GM23338 (cell line): ENCODE data around the gene CCDC80.

Experiments used
- CREB1 ChIP-seq: fragments of 250-450 bp; sonication (Bioruptor Pico); IDR thresholded peaks from 2 replicates; pipeline ENCODE4 v1.5.0; 2020; ENCODE audit warnings: low read depth, mild to moderate bottlenecking, moderate library complexity
- ETS1 ChIP-seq: IDR thresholded peaks from 2 replicates; pipeline ENCODE4 v1.6.1; 2016; ENCODE audit warnings: antibody characterized with exemption
- EZH2 ChIP-seq: fragments of 200-600 bp; sonication (generic); IDR thresholded peaks from one replicate; pipeline ENCODE4 v1.8.0; 2017; ENCODE audit warnings: antibody characterized with exemption, mild to moderate bottlenecking, low read depth; ENCODE audit not compliant: unreplicated experiment
- EZH2phosphoT487 ChIP-seq: fragments of 200-600 bp; sonication (generic); IDR thresholded peaks from one replicate; pipeline ENCODE4 v1.8.1; 2018; ENCODE audit warnings: antibody characterized with exemption; ENCODE audit not compliant: unreplicated experiment
- JUNB ChIP-seq: IDR thresholded peaks from one replicate; pipeline ENCODE4 v1.6.1; 2016; ENCODE audit warnings: antibody characterized with exemption; ENCODE audit not compliant: unreplicated experiment
- POLR2AphosphoS5 ChIP-seq: IDR thresholded peaks from 2 replicates; pipeline ENCODE4 v1.6.1; 2016; ENCODE audit warnings: antibody characterized with exemption, low read depth
- TF ChIP-seq, protein P1 (sequence below), 2 experiments: fragments of 200-600 bp in 1 of 2; sonication (generic) in 1 of 2; conservative IDR thresholded peaks; 2 replicates each; pipeline versions ENCODE4 v1.5.1 to v1.6.1; 2016 to 2017; ENCODE audit warnings: antibody characterized with exemption in 2 of 2, low read depth in 2 of 2, mild to moderate bottlenecking in 2 of 2, moderate library complexity in 1 of 2
- TF ChIP-seq, protein P2 (sequence below): IDR thresholded peaks from one replicate; pipeline ENCODE4 v1.6.1; 2018; ENCODE audit warnings: antibody characterized with exemption; ENCODE audit not compliant: unreplicated experiment

GRCh38 chr3:112647122-112647521 lies 6.2 kb upstream of the CCDC80 start:
- TF ChIP-seq EZH2 (no peak), POLR2AphosphoS5 (no peak), CREB1 (CRISPR knock-in tag) (no peak), ETS1 (no peak), EZH2phosphoT487 (no peak), JUNB (no peak)
- TF ChIP-seq, protein P1, sequence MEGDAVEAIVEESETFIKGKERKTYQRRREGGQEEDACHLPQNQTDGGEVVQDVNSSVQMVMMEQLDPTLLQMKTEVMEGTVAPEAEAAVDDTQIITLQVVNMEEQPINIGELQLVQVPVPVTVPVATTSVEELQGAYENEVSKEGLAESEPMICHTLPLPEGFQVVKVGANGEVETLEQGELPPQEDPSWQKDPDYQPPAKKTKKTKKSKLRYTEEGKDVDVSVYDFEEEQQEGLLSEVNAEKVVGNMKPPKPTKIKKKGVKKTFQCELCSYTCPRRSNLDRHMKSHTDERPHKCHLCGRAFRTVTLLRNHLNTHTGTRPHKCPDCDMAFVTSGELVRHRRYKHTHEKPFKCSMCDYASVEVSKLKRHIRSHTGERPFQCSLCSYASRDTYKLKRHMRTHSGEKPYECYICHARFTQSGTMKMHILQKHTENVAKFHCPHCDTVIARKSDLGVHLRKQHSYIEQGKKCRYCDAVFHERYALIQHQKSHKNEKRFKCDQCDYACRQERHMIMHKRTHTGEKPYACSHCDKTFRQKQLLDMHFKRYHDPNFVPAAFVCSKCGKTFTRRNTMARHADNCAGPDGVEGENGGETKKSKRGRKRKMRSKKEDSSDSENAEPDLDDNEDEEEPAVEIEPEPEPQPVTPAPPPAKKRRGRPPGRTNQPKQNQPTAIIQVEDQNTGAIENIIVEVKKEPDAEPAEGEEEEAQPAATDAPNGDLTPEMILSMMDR (conservative IDR thresholded peaks at IDR 0.05; ENCODE audit: low read depth in 2 of 2), result no peak
- TF ChIP-seq, protein P2, sequence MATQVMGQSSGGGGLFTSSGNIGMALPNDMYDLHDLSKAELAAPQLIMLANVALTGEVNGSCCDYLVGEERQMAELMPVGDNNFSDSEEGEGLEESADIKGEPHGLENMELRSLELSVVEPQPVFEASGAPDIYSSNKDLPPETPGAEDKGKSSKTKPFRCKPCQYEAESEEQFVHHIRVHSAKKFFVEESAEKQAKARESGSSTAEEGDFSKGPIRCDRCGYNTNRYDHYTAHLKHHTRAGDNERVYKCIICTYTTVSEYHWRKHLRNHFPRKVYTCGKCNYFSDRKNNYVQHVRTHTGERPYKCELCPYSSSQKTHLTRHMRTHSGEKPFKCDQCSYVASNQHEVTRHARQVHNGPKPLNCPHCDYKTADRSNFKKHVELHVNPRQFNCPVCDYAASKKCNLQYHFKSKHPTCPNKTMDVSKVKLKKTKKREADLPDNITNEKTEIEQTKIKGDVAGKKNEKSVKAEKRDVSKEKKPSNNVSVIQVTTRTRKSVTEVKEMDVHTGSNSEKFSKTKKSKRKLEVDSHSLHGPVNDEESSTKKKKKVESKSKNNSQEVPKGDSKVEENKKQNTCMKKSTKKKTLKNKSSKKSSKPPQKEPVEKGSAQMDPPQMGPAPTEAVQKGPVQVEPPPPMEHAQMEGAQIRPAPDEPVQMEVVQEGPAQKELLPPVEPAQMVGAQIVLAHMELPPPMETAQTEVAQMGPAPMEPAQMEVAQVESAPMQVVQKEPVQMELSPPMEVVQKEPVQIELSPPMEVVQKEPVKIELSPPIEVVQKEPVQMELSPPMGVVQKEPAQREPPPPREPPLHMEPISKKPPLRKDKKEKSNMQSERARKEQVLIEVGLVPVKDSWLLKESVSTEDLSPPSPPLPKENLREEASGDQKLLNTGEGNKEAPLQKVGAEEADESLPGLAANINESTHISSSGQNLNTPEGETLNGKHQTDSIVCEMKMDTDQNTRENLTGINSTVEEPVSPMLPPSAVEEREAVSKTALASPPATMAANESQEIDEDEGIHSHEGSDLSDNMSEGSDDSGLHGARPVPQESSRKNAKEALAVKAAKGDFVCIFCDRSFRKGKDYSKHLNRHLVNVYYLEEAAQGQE, result no peak
